Left lung (tissue), 10 donors: ENCODE results near the gene ANP32E. TPM values are rescaled to one million over a fixed set of nuclear protein-coding genes. Genes with fewer than 3 reads are reported as not detected.
"Not testable (repeated sequence)": the region's sequence is repeated elsewhere in the genome, so short reads cannot be mapped to it uniquely, and the experiment has no call there.

Source experiments
- ATAC-seq: fragments of 200-7000 bp; cut with Tn5 transposase; one replicate; pipeline ENCODE4 v1.9.1; 2020; ENCODE audit warnings: moderate library complexity
- DNase-seq, 4 donors: peaks; one replicate each; pipeline ENCODE4 v3.0.0-alpha.2; 2013 to 2020
- H3K27ac ChIP-seq, 2 donors: fragments of 200-600 bp; sonication (generic) in 1 of 2; one replicate each; pipeline versions ENCODE4 v1.5.0 to v1.8.0; 2020 to 2021
- H3K27me3 ChIP-seq, 2 donors: fragments of 200-600 bp; sonication (generic) in 1 of 2; one replicate each; pipeline versions ENCODE4 v1.5.0 to v1.8.0; 2020 to 2021
- H3K36me3 ChIP-seq, 2 donors: fragments of 200-600 bp; sonication (generic) in 1 of 2; one replicate each; pipeline versions ENCODE4 v1.5.0 to v1.8.0; 2020 to 2021
- H3K4me1 ChIP-seq, 2 donors: fragments of 200-600 bp; one replicate each; pipeline ENCODE4 v1.8.0; 2021
- H3K4me3 ChIP-seq, 2 donors: fragments of 200-600 bp; sonication (generic) in 1 of 2; one replicate each; pipeline versions ENCODE4 v1.5.0 to v1.8.0; 2020 to 2021; ENCODE audit warnings: mild to moderate bottlenecking in 1 of 2
- H3K9me3 ChIP-seq, 2 donors: fragments of 200-600 bp; sonication (generic) in 1 of 2; one replicate each; pipeline versions ENCODE4 v1.5.0 to v1.8.0; 2020 to 2021
- CTCF ChIP-seq, 2 donors: fragments of 200-600 bp; sonication (generic) in 1 of 2; IDR thresholded peaks; one replicate each; pipeline versions ENCODE4 v1.5.0 to v1.8.0; 2021; ENCODE audit warnings: antibody characterized with exemption in 2 of 2
- intact Hi-C, 2 donors: fragments of 100-400 bp; cut with DNase I; formaldehyde crosslinking; loops; one replicate each; pipeline versions ENCODE4 v1.11.2 to v1.14.2; 2022
- polyA plus RNA-seq, 6 donors: library from polyadenylated mRNA; unstranded; fragments of 120-200 nt; gene quantifications; one replicate each; pipeline ENCODE4 v1.2.1, GENCODE V29; 2013; ENCODE audit not compliant: insufficient read length in 6 of 6
- total RNA-seq, 2 donors: library from RNA; stranded (reverse); fragmentation: NEBNext Ultra II Directional; extraction: Animal tissue kit (Norgen Biotek cat#: 25700); gene quantifications; one replicate each; pipeline ENCODE4 v1.2.1, GENCODE V29; 2021
- donor health status: DM: no; HTN: yes; CAD: no.
- donor health status: DM: no; HTN: no; CAD: no.

ANP32E gene
- total and polyA plus RNA-seq, 8 donors = 27.3 to 112 (median 83.2) TPM

GRCh38 chr1:150235294-150235851 is 539 bp downstream of the ANP32E start:
- H3K4me3 ChIP-seq = peak overlapping the region; percentile 71 to 75
- H3K27me3 ChIP-seq = no peaks in the 10 kb centered on the region
- H3K9me3 ChIP-seq = no peaks in the 10 kb centered on the region
- peak; percentile 5 for ATAC-seq
- H3K36me3 ChIP-seq = peaks cover 0 to 10% of the 10 kb centered on the region in 2 donors
- no peak for TF ChIP-seq CTCF (IDR thresholded peaks at IDR 0.05)
- peak overlapping the region; percentile 92 to 98 for H3K27ac ChIP-seq
- peaks cover 8 to 24% of the 10 kb centered on the region in 2 donors for H3K4me1 ChIP-seq
- intact Hi-C loops = no loop called here
- DNase-seq = peak in 2 of 4 donors; percentile 36 to 46

- intact Hi-C loops = no loop called here
- ATAC-seq = peak; percentile 72
Measured at GRCh38 chr1:150234566-150235293, 1.2 kb downstream of the ANP32E start.

GRCh38 chr1:150234309-150234565 is 1.7 kb downstream of the ANP32E start:
- H3K4me1 ChIP-seq = peaks cover 8 to 24% of the 10 kb centered on the region in 2 donors
- no peaks in the 10 kb centered on the region for H3K9me3 ChIP-seq
- peak; percentile 3 for ATAC-seq
- H3K4me3 ChIP-seq = peak overlapping the region; percentile 71 to 75
- H3K27me3 ChIP-seq = no peaks in the 10 kb centered on the region
- intact Hi-C loops = no loop called here
- TF ChIP-seq CTCF (IDR thresholded peaks at IDR 0.05) = no peak
- DNase-seq = no peak
- H3K27ac ChIP-seq = peak overlapping the region; percentile 92 to 98
- peaks cover 0 to 20% of the 10 kb centered on the region in 2 donors for H3K36me3 ChIP-seq

More at GRCh38 chr1:150234566-150235293, 1.2 kb downstream of the ANP32E start:
- peak; percentile 80 to 95 (median 89) for DNase-seq
- Histone ChIP-seq H3K9me3 (no peaks in the 10 kb centered on the region), H3K4me1 (peaks cover 8 to 24% of the 10 kb centered on the region in 2 donors), H3K27me3 (no peaks in the 10 kb centered on the region), H3K4me3 (peak overlapping the region; percentile 71 to 75), H3K36me3 (peaks cover 0 to 15% of the 10 kb centered on the region in 2 donors), H3K27ac (peak overlapping the region; percentile 92 to 98)
- no peak for TF ChIP-seq CTCF (IDR thresholded peaks at IDR 0.05)

- intact Hi-C loops = no loop called here
- H3K4me3 ChIP-seq = peak overlapping the region; percentile 71 to 75
Measured at GRCh38 chr1:150233359-150234308, 2.3 kb downstream of the ANP32E start.

GRCh38 chr1:150232921-150233320 is 3.0 kb downstream of the ANP32E start:
- intact Hi-C loops = not testable (repeated sequence)

More at GRCh38 chr1:150233359-150234308, 2.3 kb downstream of the ANP32E start:
- ATAC-seq (peak; percentile 38), DNase-seq (peak in 2 of 4 donors; percentile 53 to 76)
- TF ChIP-seq CTCF (IDR thresholded peaks at IDR 0.05) = no peak
- Histone ChIP-seq H3K4me1 (peaks cover 8 to 24% of the 10 kb centered on the region in 2 donors), H3K27ac (peak overlapping the region; percentile 92 to 98), H3K27me3 (no peaks in the 10 kb centered on the region), H3K36me3 (peaks cover 0 to 24% of the 10 kb centered on the region in 2 donors), H3K9me3 (no peaks in the 10 kb centered on the region)

GRCh38 chr1:150228246-150228645 is 7.7 kb downstream of the ANP32E start:
- intact Hi-C loops, ATAC-seq, H3K27ac ChIP-seq, H3K9me3 ChIP-seq, DNase-seq, H3K4me3 ChIP-seq, H3K27me3 ChIP-seq: not testable (repeated sequence)
- Histone ChIP-seq H3K36me3 (peaks cover 0 to 71% of the 10 kb centered on the region in 2 donors), H3K4me1 (peaks cover 0 to 10% of the 10 kb centered on the region in 2 donors)

More at GRCh38 chr1:150232921-150233320, 3.0 kb downstream of the ANP32E start:
- H3K9me3 ChIP-seq, DNase-seq, H3K27me3 ChIP-seq, H3K4me3 ChIP-seq, ATAC-seq: not testable (repeated sequence)
- Histone ChIP-seq H3K27ac (peak overlapping the region; percentile 92 to 98), H3K36me3 (peaks cover 0 to 31% of the 10 kb centered on the region in 2 donors), H3K4me1 (peaks cover 8 to 24% of the 10 kb centered on the region in 2 donors)
